GM18511 (cell line): ENCODE data around the gene GRM5.

Source experiments
- ATAC-seq: cut with Tn5 transposase; IDR thresholded peaks from one replicate; pipeline ENCODE4 v1.9.1; 2021; ENCODE audit warnings: mild to moderate bottlenecking, moderate library complexity; ENCODE audit not compliant: unreplicated experiment

The GRM5 gene

DNA sequence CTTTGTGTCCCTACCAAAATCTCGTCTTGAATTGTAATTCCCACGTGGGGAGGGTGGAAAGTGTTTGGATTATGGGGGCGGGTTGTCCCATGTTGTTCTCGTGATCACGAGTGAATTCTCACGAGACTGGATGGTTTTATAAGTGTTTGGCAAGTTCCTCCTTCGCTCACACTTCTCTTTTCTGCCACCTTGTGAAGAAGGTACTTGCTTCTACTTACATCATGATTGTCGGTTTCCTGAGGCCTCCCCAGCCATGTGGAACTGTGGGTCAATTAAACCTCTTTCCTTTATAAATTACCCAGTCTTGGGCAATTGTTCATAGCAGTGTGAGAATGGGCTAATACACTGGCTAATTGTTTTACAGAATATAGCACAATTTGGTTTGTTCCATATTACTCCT is 326.3 kb downstream of the GRM5 start:
- no peak for ATAC-seq

DNA sequence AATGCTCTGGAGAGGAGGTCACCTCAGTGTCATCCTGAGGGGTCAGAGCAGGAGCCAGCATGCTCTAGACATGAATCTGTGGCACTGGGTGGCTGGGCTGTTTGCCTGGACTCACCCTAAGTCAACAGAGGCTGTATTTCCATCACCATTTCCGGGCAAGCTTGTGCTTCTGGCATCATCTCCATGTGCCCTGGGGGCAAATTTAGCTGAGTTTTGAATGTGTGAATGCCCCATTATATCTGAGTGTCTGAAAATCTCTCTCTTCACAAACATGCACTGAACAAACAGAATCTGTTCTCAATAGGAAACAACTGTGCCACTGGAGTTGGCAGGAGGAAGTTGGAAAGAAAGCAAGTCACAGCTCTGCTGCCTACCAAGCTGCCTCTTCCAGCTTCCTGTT is 356.2 kb downstream of the GRM5 start:
- ATAC-seq: no peak

DNA sequence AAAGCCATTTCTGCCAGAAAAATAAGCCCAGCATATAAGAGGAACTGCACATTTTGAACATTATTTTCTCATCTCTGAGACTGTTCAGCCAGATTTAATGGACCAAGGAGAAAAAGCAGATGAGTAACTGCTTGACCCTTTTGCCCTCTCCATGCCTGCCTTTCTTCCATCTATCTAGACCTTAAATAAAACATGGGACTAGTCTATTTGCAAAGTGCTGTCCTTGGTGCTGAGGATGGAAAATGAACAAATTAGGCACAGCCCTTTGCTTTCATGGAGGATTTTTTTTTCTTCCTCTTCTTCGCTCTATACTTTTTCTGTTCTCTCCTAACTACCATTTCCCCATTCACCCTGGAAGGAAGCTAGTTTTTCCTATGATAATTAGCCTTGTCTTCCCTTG is 361.3 kb downstream of the GRM5 start:
- no peak for ATAC-seq

DNA sequence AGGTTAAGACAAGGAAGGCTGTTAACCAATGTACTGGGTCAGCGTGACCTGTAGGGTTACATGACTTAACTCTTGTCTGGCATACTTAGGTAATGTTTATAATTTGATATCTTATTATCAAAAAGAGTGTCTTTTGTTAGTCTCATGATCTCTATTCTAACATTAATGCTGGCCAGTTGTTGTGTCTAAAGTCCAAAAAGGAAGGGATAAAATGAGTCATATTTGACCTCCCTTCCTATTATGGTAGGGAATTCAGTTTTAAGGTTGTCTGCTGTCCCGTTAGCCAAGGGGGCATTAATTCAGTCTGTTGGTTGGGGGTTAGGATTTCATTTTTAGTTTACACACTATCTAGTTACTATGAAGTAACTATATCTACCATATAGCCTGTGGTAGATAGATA is 364.0 kb downstream of the GRM5 start:
- ATAC-seq: no peak

DNA sequence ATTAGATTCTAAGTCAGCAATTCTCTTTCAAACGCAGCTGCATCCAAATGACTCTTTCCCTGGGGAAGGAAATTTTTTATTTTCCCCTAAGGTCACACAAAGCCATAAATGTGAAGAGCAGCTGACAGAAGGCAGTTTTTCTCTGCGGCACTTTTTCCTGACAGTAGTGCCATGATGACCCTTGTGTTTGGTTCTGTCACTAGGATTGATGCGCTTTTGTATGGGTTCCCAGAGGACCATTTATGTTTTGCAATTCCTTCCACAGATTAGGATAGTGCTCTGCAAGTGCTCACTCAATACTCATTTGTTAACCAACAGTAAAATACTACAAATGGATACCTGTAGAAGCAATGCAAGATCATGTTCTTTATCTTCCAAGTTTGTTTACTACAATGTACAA is 368.6 kb downstream of the GRM5 start:
- no peak for ATAC-seq

DNA sequence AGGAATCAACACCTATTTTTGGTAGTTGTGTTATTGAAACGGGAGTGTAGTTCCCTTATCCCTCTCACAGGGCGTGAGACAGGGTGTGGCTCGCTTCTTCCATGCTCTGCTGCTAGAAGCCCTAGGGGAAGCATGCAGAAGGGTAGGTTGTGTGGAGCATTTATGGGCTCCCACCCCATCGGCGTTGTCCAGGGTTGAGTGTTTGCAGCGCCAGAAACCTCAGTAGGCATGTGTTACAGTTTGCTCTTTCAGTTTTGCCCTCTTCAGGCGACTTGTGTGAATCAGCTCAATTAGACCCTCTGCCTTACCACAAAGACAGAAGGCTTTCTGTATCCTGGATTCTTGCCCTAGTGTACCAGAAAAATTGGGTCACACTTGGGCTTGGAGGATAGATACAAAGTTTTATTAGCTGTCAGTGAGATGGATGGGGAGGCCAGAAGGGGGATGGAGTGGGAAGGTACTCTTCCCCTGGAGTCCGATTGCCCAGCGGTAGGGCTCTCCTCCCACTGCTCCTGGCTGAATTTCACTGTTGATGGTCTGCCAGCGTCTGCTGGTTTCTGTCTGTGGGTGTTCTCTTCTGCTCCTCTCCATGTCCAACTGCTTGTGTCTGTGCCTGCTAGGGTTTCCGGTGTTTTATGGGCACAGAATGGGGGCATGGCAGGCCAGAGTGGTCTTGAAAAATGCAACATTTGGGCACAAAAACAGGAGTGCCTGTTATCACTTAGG is 369.9 kb downstream of the GRM5 start:
- no peak for ATAC-seq

GRCh38 chr11:88692306-88693086 is 373.3 kb downstream of the GRM5 start:
- ATAC-seq: no peak

- no peak for ATAC-seq
Observed at GRCh38 chr11:88689548-88690240, 376.1 kb downstream of the GRM5 start.

DNA sequence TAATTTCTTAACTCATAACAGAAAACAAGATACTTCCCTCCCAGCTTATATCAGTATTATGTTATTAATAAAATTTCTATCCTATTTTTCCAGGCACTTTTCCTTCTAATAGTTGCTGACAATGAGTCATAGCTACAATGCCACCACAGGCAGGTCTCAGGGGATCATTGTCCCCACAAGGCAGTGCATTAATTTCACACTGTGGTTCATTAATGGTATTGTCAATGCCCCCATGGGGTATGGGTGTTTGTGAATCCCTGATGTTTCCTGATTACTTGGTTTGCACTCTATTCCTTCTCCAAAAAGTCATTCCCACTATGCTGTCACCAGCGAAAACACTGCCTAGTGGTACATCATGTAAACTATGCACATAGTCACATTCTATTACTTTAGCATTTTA is 382.8 kb downstream of the GRM5 start:
- ATAC-seq: no peak

DNA sequence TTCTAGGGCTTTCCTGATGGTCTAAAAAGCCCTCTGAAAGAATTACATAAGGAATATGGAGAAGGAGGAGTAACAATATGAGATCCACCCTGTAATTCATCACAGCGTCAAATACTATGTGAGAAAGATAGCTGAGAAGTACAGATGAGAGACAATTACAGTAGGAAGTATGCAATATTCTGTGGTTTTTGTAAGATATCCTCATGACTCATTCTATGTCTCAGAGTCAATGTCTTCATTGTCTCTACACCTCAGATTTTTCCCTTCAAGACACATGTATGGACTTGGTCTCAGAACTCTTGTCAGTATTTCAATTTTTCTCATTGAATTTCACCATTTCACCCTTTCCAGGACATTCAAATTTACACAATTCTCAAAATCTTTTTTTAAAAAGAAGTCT is 385.0 kb downstream of the GRM5 start:
- peak; percentile 45 for ATAC-seq

DNA sequence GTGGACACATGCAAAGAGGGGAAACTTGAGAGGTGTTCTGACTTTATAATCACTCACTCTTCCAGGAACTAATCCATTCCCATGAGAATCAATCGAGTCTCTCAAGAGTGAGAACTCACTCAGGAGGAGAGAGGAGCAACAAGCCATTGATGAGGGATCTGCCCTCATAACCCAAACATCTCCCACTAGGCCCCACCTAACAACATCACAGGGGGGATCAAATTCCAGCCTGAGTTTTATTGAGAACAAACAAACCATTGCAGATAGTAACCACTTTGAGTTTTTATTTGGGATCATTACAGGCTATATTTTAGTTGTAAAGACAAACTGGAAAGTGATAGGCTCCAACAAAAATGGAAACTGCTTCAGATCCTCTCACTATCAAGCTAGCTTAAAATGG is 399.4 kb downstream of the GRM5 start:
- ATAC-seq: no peak

DNA sequence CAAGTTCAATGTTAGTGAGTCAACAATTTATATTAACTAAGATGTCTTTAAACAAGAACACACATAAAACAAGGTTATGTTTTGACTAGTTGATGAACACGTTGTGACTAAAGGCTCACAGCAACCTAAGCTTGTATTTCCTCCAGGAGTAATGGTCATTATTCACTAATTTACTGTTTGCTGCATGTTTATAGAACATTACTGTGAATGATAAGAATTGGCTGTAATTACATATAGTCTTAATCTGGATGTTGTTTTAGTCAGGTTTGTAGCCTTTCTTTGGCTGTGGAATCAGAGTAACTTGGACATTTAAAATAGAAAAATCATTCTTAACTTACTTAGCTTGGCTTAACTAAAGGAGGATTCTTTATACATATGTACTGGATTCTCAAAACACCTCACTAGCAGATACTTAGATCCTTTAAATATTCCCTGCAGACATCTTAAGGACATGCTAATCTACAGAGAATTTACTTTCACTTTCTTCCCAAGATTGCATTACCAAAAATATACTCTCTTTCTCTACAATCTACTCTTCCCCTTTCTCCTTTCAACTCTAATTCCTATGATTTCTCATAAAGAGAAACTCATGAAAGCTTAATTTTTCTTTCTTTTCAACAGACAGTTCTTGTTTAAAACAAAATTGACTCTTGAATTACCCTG is 408.6 kb downstream of the GRM5 start:
- ATAC-seq: no peak

GRCh38 chr11:88656283-88656682 is 409.5 kb downstream of the GRM5 start:
- no peak for ATAC-seq

- no peak for ATAC-seq
Observed at GRCh38 chr11:88655656-88656055, 410.1 kb downstream of the GRM5 start.

DNA sequence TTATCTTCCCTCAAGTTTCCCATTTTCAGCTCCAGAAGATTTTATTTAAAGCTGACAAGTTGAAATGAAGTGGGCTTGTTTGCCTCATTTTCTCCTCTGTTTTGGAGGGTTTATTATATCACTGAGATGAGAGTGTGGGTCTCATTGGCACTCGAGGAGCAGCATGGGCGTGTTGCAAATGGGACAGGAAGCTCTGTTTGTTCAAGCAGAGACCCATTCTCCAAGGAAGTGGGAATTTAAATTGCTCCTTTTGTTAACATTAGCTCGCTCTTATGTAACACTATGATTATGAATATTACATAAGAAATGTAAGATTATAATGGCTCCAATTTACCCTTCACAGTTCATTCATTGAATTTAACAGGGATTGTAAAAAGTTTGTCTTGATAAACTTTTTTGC is 410.6 kb downstream of the GRM5 start:
- no peak for ATAC-seq

DNA sequence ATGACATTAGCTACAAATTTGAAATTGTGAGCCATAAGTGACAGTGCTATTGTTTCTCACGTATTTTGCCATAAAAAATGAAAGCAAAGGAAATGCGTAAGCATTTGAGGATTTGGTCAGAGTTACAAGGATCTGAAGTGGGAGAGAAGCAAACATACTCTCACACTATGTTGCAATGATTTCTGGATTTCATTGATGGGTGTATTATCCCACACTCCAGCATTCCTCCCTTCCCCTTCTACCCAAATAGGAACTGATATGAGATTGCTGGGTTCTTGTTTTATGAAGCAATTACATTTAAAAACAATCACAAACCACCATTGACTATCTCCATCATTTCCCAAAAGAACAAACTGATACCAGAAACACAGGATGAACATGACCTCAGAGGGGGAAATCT is 414.2 kb downstream of the GRM5 start:
- ATAC-seq: no peak

- no peak for ATAC-seq
Observed at GRCh38 chr11:88644724-88645123, 421.1 kb downstream of the GRM5 start.

DNA sequence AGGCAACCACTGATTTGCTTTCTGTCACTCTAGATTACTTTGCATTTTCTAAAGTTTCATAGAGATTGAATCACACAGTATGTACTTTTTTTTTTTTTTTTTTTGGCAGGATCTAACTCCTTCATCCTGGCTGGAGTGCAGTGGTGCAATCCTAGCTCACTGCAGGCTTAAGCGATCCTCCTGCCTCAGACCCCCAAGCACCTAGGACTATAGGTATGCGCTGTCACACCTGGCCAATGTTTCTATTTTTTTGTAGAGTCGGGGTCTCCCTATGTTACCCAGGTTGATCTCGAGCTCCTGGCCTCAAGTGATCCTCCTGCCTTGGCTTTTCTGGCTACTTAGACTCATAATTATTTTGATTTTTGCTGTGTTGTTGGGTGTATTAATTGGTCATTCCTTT is 433.6 kb downstream of the GRM5 start:
- no peak for ATAC-seq

DNA sequence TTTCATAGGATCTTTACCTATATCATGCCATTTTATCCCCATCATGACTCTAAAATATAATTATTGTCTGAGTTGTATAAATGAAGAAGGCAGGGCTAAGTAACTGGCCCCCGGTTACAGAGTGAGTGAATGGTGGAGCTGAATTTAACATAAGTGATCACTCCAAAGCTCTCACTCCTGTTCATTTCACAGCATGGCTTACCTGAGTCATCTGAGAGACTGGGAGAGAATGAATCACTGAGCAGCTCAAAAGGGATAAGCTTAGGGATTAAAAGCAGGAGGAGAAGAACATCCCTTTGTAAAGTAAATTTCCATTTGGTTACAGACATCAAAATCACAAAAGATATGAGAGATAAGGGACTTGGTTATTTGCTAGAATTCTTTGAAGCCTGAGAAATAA is 434.3 kb downstream of the GRM5 start:
- ATAC-seq: no peak

GRCh38 chr11:88629496-88629895 is 436.3 kb downstream of the GRM5 start:
- ATAC-seq: no peak

DNA sequence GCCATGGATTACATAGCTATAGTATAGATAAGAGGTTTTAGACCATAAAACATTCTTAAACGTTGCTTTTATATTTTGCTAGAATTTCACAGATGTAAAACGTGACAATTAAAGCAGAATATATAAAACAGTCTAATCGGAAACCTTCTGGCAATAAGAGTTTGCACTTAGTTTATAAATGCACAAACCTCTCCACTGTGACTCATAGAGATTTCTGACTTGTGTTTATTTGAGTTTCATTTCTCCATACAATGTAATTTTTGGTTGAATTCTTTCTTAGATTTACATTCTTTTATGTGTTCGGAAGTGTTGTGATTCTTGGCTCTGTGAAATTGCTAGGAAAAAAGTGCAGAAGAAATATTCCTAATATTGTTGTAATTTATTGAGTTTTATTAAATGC is 439.6 kb downstream of the GRM5 start:
- ATAC-seq: no peak
